C4-2B (cell line): ENCODE data around the gene NFXL1.

Experiments
- ZFX ChIP-seq: fragments of 450-650 bp; IDR thresholded peaks from 2 replicates; pipeline ENCODE4 v1.6.1; 2017
- TF ChIP-seq, protein P1 (sequence below): fragments of 450-650 bp; conservative IDR thresholded peaks from 2 replicates; pipeline ENCODE4 v1.5.1; 2017; ENCODE audit warnings: mild to moderate bottlenecking

DNA sequence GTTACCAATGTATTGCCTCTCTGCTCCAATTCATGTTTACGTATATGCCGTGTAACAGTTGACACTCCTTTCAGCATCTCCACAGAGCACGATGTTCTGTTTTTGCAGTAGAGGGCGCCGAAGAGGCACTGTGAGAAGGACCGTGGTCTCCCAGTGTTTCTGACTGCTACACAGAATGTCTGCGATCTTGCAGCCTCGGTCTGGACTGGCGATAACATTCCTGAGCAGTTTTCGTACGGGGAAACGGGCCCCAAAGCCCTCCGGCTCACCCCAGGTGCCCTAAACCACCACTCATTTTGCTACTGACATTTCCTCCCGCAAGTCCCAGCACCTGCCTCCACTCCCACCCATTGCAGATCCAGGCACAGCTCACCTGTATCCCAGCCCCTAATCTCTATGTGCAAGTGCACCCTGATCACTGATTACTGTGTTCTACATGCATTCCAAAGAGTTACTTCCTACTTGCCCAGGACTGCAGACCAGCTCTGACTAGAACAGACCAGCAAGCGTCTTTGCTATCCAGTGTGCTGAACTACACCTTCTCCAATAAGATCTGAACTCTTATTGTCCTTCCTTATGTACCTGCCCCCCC, 12.4 kb upstream of the NFXL1 start:
- TF ChIP-seq, protein P1, sequence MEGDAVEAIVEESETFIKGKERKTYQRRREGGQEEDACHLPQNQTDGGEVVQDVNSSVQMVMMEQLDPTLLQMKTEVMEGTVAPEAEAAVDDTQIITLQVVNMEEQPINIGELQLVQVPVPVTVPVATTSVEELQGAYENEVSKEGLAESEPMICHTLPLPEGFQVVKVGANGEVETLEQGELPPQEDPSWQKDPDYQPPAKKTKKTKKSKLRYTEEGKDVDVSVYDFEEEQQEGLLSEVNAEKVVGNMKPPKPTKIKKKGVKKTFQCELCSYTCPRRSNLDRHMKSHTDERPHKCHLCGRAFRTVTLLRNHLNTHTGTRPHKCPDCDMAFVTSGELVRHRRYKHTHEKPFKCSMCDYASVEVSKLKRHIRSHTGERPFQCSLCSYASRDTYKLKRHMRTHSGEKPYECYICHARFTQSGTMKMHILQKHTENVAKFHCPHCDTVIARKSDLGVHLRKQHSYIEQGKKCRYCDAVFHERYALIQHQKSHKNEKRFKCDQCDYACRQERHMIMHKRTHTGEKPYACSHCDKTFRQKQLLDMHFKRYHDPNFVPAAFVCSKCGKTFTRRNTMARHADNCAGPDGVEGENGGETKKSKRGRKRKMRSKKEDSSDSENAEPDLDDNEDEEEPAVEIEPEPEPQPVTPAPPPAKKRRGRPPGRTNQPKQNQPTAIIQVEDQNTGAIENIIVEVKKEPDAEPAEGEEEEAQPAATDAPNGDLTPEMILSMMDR = peak; percentile 84
- no peak for TF ChIP-seq ZFX
